Endothelial cell of umbilical vein (primary cell): ENCODE data around the gene KCNMA1. TPM values are rescaled to one million over a fixed set of nuclear protein-coding genes. Genes with fewer than 3 reads are reported as not detected.

ENCODE experiments used
- BruUV-seq: library from RNA; stranded (reverse); fragments of 400-500 nt; replicated peaks from 2 replicates; lab custom pipeline; 2021; lab: Mats Ljungman, UMichigan
- CTCF ChIA-PET: fragments of 300-600, 350-600 bp; sonication (Branson Sonifier 250); formaldehyde crosslinking; loops from one replicate; lab custom pipeline; 2021; ENCODE audit warnings: antibody characterized with exemption, inconsistent platforms; lab: Charles Lee
- POLR2A ChIA-PET: fragments of 300-600, 350-600 bp; sonication (Branson Sonifier 250); formaldehyde crosslinking; loops from one replicate; lab custom pipeline; 2021; ENCODE audit warnings: antibody characterized with exemption, inconsistent platforms; lab: Charles Lee
- DNase-seq: peaks from one replicate; pipeline ENCODE4 v3.0.0-alpha.2; 2011; ENCODE audit warnings: low read depth, low spot score
- FAIRE-seq: peaks from 2 replicates; lab custom pipeline; 2011; peaks lifted over from hg19 to GRCh38; lab: Jason Lieb, UNC
- H2AFZ ChIP-seq: 2 replicates; pipeline ENCODE4 v1.6.0; 2012; ENCODE audit warnings: low read depth, low read length, control low read depth, inconsistent platforms
- H3K27ac ChIP-seq: 2 replicates; pipeline ENCODE4 v1.5.1; 2011; ENCODE audit warnings: low read depth, mild to moderate bottlenecking, control low read depth, low read length, moderate library complexity; ENCODE audit not compliant: insufficient read depth
- H3K27me3 ChIP-seq, 2 experiments: 2 replicates each; pipeline versions ENCODE4 v1.6.0 to v1.6.1; 2011; ENCODE audit warnings: low read length in 2 of 2, mixed read lengths in 1 of 2; ENCODE audit not compliant: control insufficient read depth in 2 of 2, insufficient read depth in 2 of 2
- H3K36me3 ChIP-seq, 2 experiments: 2 replicates in 1 of 2; 3 replicates in 1 of 2; pipeline ENCODE4 v1.5.1; 2011; ENCODE audit warnings: low read length in 2 of 2, mild to moderate bottlenecking in 1 of 2, moderate library complexity in 1 of 2; ENCODE audit not compliant: control insufficient read depth in 2 of 2, insufficient read depth in 2 of 2; ENCODE audit errors: extremely low read depth in 1 of 2
- H3K4me1 ChIP-seq: 3 replicates; pipeline ENCODE4 v1.5.1; 2011; ENCODE audit warnings: mild to moderate bottlenecking, low read length; ENCODE audit not compliant: control insufficient read depth, insufficient read depth; ENCODE audit errors: extremely low read depth
- H3K4me2 ChIP-seq: 2 replicates; pipeline ENCODE4 v1.6.1; 2011; ENCODE audit warnings: low read length, control low read depth, mixed read lengths; ENCODE audit not compliant: insufficient read depth
- H3K4me3 ChIP-seq, 3 experiments: fragments of 200-600 bp in 1 of 3; sonication (generic), shearing (Covaris generic) in 1 of 3; replicated peaks in 1 of 3; 2 replicates each; pipeline ENCODE4 v1.5.1; 2011 to 2016; ENCODE audit warnings: control low read depth in 3 of 3, low read length in 3 of 3, mild to moderate bottlenecking in 2 of 3, inconsistent platforms in 1 of 3, low read depth in 1 of 3, moderate library complexity in 1 of 3; ENCODE audit not compliant: insufficient read depth in 1 of 3
- H3K79me2 ChIP-seq: 2 replicates; pipeline ENCODE4 v1.6.0; 2012; ENCODE audit warnings: low read length, inconsistent platforms; ENCODE audit not compliant: control insufficient read depth, insufficient read depth
- H3K9ac ChIP-seq: replicated peaks from 2 replicates; pipeline ENCODE3; 2011; ENCODE audit warnings: low read length, control low read depth; ENCODE audit not compliant: insufficient read depth; ENCODE audit errors: extremely low read depth
- H3K9me1 ChIP-seq: replicated peaks from 3 replicates; pipeline ENCODE4 v1.6.0; 2011; ENCODE audit warnings: mild to moderate bottlenecking, low read length; ENCODE audit not compliant: control insufficient read depth, insufficient read depth; ENCODE audit errors: extremely low read depth
- H3K9me3 ChIP-seq: replicated peaks from 2 replicates; pipeline ENCODE4 v1.5.1; 2012; ENCODE audit warnings: low read length, inconsistent platforms; ENCODE audit not compliant: control insufficient read depth, insufficient read depth
- H4K20me1 ChIP-seq: replicated peaks from 2 replicates; pipeline ENCODE3; 2011; ENCODE audit warnings: mild to moderate bottlenecking, low read length; ENCODE audit not compliant: control insufficient read depth, insufficient read depth; ENCODE audit errors: extremely low read depth
- CTCF ChIP-seq, 2 donors: IDR thresholded peaks; 1 replicate in 1 of 2; 2 replicates in 1 of 2; pipeline ENCODE4 v1.5.1; 2011; ENCODE audit warnings: low read length in 2 of 2, mild to moderate bottlenecking in 2 of 2, moderate library complexity in 2 of 2, control low read depth in 1 of 2, inconsistent platforms in 1 of 2, low read depth in 1 of 2; ENCODE audit not compliant: insufficient read depth in 1 of 2; ENCODE audit errors: extremely low read depth in 1 of 2
- FOS ChIP-seq: IDR thresholded peaks from 2 replicates; pipeline ENCODE4 v1.6.1; 2011; ENCODE audit warnings: mild to moderate bottlenecking, low read length, moderate library complexity, borderline replicate concordance; ENCODE audit not compliant: insufficient read depth
- GATA2 ChIP-seq: IDR thresholded peaks from 2 replicates; pipeline ENCODE4 v1.7.0; 2011; ENCODE audit warnings: low read depth, mild to moderate bottlenecking, moderate library complexity, mixed read lengths, low read length; ENCODE audit not compliant: insufficient read length, insufficient read depth
- JUN ChIP-seq: IDR thresholded peaks from 2 replicates; pipeline ENCODE4 v1.6.1; 2011; ENCODE audit warnings: borderline replicate concordance, low read depth; ENCODE audit not compliant: insufficient read length, insufficient read depth
- MYC ChIP-seq: IDR thresholded peaks from one replicate; pipeline ENCODE4 v1.6.1; 2011; ENCODE audit warnings: mild to moderate bottlenecking, low read depth, low read length
- POLR2AphosphoS5 ChIP-seq: IDR thresholded peaks from 2 replicates; pipeline ENCODE4 v1.6.1; 2012; ENCODE audit warnings: low read depth, mild to moderate bottlenecking, control low read depth, low read length, moderate library complexity; ENCODE audit not compliant: insufficient read depth
- dilution Hi-C: fragments of 300-500 bp; cut with MboI; formaldehyde crosslinking; loops from one replicate; pipeline ENCODE4 v1.15.0; 2019; ENCODE audit warnings: low sequenced_read_pairs; ENCODE audit not compliant: extremely low pct_ligation_motif_present
- intact Hi-C: fragments of 100-400 bp; cut with micrococcal nuclease; formaldehyde crosslinking; loops from one replicate; pipeline ENCODE4 v1.10.0; 2022
- polyA plus RNA-seq, 4 experiments: library from polyadenylated mRNA; depleted of rRNA in 3 of 4; stranded (reverse) in 3 of 4; unstranded in 1 of 4; fragments of >200 nt; gene quantifications; 2 replicates each; pipeline versions ENCODE4 v1.2.1 to v1.2.3, GENCODE V29; 2011 to 2012; ENCODE audit warnings: missing spikeins in 1 of 4
- total RNA-seq: library from RNA; stranded (reverse); gene quantifications from 2 replicates; pipeline ENCODE4 v1.2.3, GENCODE V29; 2021

The KCNMA1 gene
- total and polyA plus RNA-seq, 2 donors (not counting 3 experiments of a cell fraction or from before 2014, with no cell fraction given): 0.10 to 0.82 TPM

GRCh38 chr10:77111611-77112550, 525.7 kb downstream of the KCNMA1 start:
- ChIA-PET POLR2A (no interaction called here), CTCF (interaction anchor here (0.9 to 1.8 kb wide), 7 partner anchors 14 to 1713 kb away, joined by 3 to 6 read pairs (median 4); no protein-coding TSS in a partner anchor)
- H3K36me3 ChIP-seq: no peaks in the 10 kb centered on the region
- H3K4me1 ChIP-seq: peaks cover 6% of the 10 kb centered on the region
- peak overlapping the region; percentile 2 for H2AFZ ChIP-seq
- no peaks in the 10 kb centered on the region for H3K27me3 ChIP-seq
- peak; percentile 82 for DNase-seq
- peak overlapping the region; percentile 58 for H3K27ac ChIP-seq
- H3K4me3 ChIP-seq: no peak overlapping the region
- dilution Hi-C loops: no loop called here
- intact Hi-C loops: loop anchor here (1.0 to 5.0 kb wide), 6 partner anchors 53 to 1715 kb away; no protein-coding TSS in a partner anchor
- H3K9me1 ChIP-seq: no peaks in the 10 kb centered on the region
- H4K20me1 ChIP-seq: no peaks in the 10 kb centered on the region
- peak; percentile 90 for TF ChIP-seq FOS
- peak; percentile 2 for TF ChIP-seq JUN
- TF ChIP-seq GATA2: peak; percentile 80
- no peak for TF ChIP-seq MYC
- no peak for TF ChIP-seq POLR2AphosphoS5
- peak; percentile 68 to 71 for TF ChIP-seq CTCF (IDR thresholded peaks at IDR 0.05; ENCODE audit: extremely low read depth in 1 of 2, insufficient read depth in 1 of 2, low read depth in 1 of 2, low read length in 2 of 2)
- no peak overlapping the region for H3K4me2 ChIP-seq
- no TSS peak for BruUV-seq
- H3K9ac ChIP-seq: no peak overlapping the region
- H3K79me2 ChIP-seq: no peaks in the 10 kb centered on the region
- peak; percentile 87 for FAIRE-seq
- no peaks in the 10 kb centered on the region for H3K9me3 ChIP-seq
